Measurements from ENCODE around the gene NMNAT2. TPM values are rescaled to one million over a fixed set of nuclear protein-coding genes. Genes with fewer than 3 reads are reported as not detected.

Gene NMNAT2
- polyA plus RNA-seq, 10 donors: 0.99 to 2.0 (median 1.5) TPM

DNA sequence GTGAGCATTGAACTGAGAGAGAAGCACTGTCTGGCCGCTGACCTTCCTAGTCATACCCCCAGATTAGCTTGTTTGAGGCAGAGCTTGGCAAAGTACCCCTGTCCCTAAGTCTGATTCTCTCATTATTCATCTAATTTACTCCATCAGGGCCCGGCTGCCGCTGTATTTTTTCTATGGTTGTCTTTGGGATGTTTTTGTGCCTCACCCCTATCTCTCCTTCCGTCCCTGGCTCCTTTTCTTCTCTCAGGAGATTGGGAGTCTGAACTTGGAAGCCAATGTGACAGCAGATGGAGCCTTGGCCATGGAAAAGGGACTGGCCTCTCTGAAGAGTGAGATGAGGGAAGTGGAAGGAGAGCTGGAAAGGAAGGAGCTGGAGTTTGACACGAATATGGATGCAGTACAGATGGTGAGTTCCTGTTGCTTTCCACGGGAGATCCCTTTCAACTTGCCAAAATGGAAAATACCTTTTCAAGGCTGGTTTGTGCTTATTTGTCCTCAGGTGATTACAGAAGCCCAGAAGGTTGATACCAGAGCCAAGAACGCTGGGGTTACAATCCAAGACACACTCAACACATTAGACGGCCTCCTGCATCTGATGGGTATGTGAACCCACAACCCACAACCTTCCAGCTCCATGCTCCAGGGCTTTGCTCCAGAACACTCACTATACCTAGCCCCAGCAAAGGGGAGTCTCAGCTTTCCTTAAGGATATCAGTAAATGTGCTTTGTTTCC, 178.2 kb downstream of the NMNAT2 start:
- DNase-seq: peak in 2 of 3 donors; percentile 82 to 87

DNA sequence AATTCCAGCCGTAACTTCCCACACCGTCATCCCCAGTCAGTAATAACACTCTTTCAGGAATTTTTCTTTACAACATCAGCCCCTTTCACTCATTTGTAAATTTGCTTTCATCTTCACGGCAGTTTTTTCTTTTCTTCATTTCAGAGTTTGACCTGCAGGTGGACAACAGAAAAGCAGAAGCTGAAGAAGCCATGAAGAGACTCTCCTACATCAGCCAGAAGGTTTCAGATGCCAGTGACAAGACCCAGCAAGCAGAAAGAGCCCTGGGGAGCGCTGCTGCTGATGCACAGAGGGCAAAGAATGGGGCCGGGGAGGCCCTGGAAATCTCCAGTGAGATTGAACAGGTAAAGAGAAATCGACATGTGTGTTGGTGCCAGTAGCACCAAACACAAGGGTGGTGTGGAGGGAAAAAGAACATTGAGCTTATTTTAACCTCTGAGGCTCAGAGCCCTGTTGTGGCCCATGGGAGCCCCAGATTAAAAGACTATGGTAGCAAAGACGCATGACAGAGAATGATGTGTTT, 178.9 kb downstream of the NMNAT2 start:
- no peak for DNase-seq

DNA sequence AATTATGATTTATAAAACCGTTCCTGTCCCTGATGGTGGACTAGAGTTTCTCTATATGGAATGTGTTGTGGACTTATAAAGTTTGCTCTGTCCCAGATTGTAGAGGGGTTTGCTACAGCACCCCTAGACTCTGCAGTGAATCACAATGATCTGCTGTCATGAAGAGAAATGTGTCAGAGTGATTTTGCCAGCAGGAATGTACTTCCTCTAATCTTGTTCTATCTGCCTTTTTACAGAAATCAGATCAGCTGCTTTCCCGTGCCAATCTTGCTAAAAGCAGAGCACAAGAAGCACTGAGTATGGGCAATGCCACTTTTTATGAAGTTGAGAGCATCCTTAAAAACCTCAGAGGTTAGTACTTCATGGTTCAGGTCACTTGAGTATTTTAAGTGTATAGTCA, 180.1 kb downstream of the NMNAT2 start:
- no peak for DNase-seq

DNA sequence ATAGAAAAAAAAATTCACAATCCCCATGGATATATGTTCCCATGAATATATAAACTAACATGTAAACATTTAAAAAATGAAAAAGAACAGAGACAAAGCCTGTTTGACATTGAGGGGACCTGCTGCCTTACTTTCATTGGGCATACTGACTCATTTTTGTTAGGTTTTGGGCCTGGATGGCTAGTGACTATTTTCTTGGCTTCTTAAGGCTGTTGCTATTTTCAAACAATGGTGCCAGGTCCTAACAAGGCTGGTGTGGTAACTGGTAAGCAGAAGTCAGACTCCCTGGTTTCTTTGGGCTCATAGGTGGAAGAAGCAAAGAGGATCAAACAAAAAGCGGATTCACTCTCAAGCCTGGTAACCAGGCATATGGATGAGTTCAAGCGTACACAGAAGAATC, 181.1 kb downstream of the NMNAT2 start:
- no peak for DNase-seq

DNA sequence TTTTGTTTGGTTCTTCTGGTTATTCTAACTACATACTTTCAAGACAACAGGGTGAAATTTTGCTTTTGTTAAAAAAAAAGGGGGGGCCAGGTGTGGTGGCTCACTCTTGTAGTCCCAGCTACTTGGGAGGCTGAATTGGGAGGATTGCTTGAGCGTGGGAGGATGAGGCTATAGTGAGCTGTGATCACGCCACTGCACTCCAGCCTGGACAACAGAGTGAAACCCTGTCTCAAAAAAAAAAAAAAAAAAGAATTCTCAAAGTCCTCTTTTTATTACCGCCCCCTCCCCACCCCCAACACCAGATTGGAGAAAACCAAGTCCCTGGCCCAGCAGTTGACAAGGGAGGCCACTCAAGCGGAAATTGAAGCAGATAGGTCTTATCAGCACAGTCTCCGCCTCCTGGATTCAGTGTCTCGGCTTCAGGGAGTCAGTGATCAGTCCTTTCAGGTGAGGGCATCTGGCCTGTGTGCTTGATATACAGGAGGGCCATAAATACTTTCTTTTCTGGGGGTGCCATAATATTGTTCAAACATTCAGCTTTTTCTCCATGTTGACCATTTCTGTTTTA, 181.9 kb downstream of the NMNAT2 start:
- DNase-seq: no peak

DNA sequence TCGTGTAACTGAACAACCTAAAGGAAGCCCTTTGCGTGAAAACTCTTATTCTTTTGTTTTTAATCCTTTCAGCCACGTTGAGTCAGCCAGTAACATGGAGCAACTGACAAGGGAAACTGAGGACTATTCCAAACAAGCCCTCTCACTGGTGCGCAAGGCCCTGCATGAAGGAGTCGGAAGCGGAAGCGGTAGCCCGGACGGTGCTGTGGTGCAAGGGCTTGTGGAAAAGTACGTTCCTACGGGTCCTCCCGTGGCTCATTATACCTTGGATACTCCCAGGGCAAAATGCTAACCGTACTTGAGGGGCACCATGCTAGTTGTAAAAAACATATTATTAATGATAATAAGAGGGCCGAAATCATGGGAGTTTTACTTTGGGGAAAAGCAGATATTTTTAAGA, 182.7 kb downstream of the NMNAT2 start:
- no peak for DNase-seq

DNA sequence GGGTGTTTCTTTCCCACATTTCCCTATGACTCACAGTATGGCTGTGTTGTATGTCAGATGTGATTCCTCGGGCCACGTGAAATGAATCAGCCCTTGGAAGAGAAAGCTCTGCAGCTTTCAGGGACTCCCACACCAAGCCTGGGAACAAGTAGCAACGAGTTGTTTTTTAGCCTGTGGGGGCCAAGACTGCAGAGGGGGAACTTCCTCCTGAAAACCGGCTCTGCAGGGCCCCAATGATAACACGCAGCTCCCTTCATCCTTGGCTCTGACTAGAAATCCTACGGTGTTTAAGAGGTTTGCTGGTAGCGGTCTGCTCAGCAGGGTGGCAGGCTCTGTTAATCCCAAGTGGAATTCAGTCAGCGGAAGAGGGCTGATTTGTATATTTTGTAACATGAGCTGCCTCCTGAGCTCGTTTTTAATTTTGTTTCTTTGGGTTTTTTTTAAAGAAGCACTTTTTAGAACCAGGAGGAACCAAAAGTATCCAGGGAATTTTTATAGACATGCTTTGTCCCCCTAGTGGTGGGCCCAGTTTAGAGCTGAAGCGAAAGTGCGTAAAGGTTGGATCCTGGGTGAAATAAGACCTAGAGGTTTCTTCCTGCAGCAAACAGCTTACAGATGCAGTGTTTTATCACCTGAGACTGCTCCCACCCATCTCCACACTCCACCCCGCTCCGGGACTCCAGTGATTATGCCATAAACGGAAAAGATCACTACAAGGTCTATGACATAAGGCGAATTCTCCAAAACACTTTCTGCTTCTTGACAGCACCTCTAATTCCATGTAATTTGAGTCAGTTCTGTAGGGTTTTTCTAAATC, 183.3 kb downstream of the NMNAT2 start:
- peak; percentile 90 to 96 (median 93) for DNase-seq

DNA sequence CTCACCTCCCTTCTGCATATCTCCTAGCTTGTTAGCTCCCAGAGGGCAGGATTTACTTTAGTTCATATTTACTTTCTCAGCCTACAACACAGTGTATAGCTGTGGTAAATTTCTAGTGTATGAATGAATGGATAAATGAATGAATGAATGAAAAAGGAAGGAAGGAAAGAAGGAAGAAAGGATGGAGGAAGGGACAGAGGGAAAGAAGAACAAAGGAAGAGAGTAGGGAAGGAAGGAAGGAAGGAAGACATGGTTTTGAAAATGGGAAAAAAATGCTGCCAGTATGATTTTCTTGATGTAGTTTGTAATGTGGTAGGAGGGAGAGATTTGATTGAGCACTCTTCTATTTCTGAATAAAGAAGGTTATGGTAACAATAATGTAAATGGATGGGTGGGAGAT, 185.1 kb downstream of the NMNAT2 start:
- no peak for DNase-seq

DNA sequence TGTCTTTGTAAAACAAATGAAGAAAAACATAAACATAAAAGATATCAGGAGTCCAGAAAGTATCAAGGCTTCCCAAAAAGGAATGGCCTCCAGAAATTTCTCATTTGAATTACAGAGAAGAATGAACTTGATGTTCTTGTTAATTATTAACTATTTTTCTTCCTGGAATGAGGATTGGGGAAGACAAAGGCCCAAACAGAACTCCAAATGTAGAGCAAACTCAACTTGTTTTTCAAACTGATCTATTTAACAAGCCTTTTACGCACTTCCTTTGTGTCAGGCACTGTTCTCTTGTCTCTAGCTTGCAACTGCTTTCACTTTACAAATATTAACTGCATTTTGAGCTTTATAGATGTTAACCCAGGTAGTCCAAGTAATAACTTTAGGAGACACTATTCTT, 186.6 kb downstream of the NMNAT2 start:
- no peak for DNase-seq

DNA sequence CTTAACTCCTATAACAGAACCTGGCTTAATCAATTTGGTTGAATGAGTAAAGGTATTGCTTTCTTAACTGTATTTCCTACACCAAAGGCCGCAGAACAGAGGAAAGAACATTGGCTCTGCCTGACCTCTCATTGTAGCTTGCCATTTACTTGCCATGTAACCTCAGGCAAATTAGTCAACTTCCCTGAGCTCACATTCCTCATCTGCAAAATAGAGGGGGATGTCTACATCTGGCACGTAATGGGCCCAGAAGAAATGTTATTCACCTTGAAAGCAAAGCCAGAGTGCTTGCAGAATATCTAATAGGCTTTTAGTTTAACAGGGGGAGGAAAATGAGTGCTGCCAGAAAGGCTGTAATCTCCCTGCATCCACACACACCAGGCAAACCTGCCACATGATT, 187.8 kb downstream of the NMNAT2 start:
- no peak for DNase-seq

DNA sequence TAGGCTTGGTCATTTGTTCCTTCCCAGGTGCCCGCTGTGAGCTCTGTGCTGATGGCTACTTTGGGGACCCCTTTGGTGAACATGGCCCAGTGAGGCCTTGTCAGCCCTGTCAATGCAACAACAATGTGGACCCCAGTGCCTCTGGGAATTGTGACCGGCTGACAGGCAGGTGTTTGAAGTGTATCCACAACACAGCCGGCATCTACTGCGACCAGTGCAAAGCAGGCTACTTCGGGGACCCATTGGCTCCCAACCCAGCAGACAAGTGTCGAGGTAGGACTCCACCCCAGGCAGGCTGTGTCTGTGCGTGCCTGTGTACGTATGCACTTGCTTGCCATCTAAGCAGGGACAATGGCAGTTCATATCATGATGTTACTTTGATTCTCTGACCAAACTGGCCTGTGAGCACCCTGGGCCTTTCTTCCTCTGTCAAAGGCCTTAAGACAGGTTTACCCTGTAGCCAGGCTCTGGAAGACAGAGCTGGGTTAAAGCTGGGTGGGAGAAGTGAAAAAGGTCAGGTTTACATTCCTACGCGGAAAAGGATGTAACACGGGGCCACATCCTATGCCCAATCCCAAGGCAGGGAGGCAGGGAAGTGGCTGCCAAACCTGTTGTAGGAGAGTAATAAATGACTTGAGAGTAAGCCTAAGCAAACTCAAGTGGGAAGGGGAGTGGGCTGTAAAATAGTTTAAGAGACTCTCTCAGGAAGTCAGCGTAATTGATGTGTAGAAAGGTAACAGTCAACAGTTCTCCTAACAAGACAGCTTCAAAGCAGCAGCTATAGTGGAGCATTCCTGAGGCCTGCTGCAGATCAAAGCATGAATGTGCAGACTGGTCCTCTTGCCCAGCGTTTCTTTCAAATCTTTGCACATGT, 189.6 kb downstream of the NMNAT2 start:
- DNase-seq: no peak

DNA sequence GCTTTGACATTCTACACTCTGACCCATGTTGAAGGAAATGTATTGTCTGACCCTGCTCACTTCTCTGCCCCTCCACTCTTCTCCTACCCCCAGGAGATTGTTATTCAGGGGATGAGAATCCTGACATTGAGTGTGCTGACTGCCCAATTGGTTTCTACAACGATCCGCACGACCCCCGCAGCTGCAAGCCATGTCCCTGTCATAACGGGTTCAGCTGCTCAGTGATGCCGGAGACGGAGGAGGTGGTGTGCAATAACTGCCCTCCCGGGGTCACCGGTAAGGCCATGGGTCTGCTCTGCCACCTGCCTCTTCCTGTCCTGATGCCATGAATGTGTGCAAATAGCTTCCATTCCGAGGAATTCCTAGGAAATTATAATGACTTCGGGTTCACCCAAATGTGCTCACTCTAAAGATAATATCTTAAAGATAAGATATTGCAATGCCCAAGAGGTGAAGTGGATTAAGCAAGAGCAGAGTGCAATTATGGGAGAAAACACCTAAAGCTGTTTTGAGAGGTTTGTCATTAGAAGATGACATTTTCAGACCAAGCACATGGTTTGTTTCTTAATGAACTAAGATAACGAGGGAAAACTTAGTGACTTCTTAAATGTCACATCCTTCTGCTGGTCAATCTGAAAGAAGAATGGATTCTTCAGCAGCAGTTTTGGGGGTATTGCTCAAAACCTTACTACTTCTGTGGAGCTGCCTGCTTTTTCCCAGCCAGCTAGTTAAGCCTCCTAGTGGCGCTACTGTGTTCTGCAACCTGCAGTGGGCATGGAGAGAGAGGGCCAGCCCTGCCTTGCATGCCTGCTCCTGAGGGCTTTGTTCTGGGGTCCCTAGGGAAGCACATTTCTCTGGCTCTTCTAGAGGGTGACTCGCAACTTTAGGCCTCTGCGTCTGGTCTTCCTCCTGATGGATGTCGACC, 190.5 kb downstream of the NMNAT2 start:
- DNase-seq: peak in 1 of 3 donors; percentile 37

DNA sequence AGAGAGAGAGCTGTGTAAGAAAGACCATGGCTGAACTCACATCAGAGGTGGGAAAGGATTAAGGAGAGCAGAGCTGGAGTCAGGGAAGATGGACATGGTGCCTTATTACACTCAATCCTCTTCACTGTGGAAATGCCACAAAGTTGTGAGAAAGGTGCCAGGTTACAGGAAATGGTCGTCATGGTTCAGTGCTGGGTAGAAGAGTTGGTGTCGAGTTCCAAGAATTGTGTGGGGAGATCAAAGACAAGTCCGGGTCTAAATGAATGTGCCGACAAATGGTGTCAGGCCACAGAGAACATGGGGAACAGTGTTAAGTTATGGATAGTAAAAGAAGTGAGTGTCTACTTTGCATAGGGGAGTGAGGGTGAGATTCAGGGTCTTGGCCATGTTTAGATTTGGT, 191.2 kb downstream of the NMNAT2 start:
- no peak for DNase-seq

DNA sequence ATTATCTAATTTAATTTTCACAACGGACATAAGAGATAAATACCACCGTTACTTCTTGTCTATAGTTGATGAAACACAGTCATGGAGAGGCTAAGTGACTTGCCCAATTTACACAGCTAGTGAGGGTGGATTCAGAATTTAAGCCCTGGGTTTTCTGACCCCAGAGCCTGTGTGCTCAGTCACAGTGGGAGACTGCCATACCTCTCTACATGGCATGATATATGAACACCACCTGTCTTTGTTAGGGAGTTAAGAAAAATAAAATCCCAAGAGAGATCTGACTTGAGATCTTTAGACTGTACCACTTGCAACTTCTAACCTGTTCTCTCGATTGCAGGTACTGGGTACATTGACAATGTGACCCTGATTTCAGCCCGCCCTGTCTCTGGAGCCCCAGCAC, 191.8 kb downstream of the NMNAT2 start:
- no peak for DNase-seq

DNA sequence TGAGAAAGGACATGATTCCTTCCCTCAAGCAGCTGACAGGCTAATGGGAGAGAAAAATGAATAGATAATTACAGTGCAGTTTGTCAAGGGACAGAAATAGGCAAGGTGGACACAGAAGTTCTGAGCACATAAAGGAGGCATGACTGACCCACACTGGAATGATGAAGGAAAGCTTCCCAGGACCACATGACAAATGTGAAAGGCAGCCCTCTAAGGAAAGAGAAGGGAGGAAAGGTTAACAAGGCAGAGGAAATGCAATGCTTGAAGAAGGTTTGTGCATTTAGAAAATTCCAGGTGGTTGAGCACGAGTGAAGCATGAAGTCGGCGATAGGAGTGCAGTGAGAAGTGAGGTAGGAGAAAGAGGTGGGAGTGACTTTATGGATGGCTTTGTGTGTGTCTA, 194.7 kb downstream of the NMNAT2 start:
- DNase-seq: no peak

DNA sequence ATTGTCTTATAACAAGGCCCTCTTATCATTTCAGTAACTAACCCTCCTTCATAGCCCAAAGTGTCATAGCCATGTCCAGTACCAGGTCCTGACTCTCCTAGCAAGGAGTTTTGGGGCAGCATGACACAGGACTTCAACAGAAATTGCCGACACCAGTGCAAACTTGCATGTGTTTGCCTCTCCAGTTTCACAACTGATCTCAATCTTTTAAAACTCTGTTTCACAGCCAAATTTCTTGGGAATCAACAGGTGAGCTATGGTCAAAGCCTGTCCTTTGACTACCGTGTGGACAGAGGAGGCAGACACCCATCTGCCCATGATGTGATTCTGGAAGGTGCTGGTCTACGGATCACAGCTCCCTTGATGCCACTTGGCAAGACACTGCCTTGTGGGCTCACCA, 195.3 kb downstream of the NMNAT2 start:
- DNase-seq: no peak

DNA sequence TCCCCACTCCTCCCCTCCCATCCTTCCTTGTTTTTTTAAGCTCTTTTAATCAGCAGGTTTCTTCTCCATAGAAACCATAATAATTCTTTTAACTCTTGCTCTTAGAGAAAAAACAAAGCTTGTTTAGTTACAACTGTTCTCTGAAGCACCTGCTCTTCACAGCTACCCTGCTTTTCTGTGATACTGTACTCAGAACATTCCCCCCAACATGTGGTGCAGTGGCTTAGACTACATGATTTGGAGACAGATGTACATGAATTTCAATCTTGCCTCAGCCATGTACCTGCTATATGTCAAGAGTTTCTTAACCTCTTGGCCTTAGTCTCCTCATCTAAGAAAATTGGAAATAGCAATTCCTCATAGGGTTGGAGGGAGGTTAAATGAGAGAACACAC, 198.6 kb downstream of the NMNAT2 start:
- DNase-seq: no peak

DNA sequence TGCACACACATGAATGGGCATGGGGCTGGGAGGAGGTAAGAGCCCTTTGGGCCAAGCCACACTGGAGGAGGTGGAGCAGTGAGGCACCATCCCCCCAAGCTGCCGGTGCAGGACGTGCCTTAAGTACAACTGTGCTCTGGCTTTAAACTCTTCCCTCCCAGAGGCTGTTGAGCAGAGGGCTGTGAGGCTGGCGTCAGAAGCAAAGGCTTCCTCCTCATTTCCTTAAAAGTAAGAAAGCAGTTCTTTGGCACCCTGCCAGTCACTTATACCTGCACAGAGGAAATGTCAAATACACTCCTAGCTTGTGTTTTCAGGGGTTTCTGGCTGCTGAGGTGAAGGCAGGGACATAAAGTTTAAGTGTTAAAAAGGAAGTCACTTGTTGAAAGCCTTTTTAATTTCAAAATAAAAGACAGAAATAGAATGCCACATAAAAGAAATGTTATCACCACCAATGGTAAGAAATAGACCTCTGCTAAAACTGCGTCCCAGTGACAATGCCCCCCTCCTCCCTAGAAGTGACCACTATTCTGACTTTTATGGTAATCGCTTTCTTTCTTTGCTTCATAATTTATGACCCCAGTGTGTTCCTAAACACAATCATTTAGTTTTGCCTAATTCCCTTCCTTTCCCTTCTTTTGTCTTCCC, 199.1 kb downstream of the NMNAT2 start:
- DNase-seq: peak in 1 of 3 donors; percentile 74

DNA sequence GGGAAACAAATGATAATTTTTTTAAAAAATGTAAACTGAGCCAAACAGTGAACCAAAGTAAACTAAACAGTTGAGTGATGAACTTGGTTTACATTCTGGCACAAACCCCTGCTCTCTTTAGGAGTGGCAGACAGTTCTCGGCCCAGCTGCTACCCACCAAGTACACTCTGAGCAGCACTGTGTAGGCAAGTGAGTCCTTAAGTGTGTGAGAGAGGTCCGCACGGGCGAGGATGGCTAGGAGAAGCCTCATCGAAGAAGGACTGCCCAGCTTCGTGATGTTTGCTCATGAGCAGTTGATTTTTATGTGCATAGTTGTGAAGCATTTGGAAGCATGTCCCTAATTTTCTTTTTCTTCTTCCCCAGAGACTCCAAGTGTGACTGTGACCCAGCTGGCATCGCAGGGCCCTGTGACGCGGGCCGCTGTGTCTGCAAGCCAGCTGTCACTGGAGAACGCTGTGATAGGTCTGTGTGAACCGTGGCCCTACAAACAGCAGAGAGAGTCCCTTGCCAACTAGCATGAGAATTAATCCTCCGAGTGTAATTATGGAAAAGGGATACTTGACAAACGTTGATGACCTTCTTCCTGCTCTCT, 200.1 kb downstream of the NMNAT2 start:
- peak in 1 of 3 donors; percentile 82 for DNase-seq

DNA sequence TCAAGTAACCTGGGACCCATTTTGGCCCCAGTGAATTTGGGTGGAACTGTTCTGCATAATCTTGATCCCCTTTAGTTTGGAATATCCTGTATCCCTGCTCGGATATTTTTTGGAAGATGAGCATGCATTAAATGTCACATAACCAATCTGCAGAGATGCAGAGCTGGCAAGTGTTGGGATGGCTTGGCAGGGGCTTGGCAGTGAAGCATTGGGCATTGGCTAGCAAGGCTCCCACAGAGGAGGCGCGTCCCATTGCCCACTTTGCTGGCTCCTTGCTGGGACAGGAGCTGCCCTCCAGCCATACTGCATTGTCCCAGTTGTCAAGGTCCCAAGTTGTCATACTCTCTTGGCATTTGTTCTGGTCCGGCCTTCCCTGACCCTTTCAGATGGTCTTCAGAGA, 202.2 kb downstream of the NMNAT2 start:
- no peak for DNase-seq

Measured in muscle of back (tissue), 11 donors.